ENCODE data around the gene TPRN. TPM values are rescaled to one million over a fixed set of nuclear protein-coding genes. Genes with fewer than 3 reads are reported as not detected.
A peak's percentile ranks its signal among the peaks of the same experiment; 100 is the strongest.

TPRN gene
- total RNA-seq, 2 donors from 2014 or later, result 9.0 to 19.1 TPM

DNA sequence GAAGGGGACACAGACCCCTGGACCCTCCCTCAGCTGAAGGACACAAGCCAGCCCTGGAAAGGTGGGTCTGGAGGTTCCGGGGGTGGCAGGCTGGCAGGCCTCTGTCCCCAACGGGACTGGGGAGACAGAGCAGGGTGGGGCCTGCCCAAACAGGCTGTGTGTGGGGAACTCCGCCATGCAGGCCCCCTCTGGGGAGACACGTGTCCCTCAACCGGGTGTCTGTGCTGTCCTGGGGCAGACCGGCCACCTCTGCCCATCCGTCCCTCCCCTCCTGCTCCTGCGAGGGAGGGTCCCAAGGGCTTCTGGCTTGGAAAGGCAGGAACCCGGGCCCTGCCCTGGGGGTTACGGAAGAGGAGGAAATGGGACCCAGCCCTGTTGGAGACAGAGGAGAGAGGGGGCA, 31.6 kb upstream of the TPRN start:
- Mint-ChIP-seq H3K4me1 (ENCODE audit: low read depth in 2 of 2) (peaks cover 3 to 5% of the 10 kb centered on the region in 2 donors), H3K27me3 (peaks cover 7 to 9% of the 10 kb centered on the region in 2 donors), H3K4me3 (no peak overlapping the region), H3K36me3 (no peaks in the 10 kb centered on the region), H3K27ac (no peak overlapping the region), H3K9me3 (no peaks in the 10 kb centered on the region)
- no peak for DNase-seq (ENCODE audit: low spot score)
- ATAC-seq, result no peak

DNA sequence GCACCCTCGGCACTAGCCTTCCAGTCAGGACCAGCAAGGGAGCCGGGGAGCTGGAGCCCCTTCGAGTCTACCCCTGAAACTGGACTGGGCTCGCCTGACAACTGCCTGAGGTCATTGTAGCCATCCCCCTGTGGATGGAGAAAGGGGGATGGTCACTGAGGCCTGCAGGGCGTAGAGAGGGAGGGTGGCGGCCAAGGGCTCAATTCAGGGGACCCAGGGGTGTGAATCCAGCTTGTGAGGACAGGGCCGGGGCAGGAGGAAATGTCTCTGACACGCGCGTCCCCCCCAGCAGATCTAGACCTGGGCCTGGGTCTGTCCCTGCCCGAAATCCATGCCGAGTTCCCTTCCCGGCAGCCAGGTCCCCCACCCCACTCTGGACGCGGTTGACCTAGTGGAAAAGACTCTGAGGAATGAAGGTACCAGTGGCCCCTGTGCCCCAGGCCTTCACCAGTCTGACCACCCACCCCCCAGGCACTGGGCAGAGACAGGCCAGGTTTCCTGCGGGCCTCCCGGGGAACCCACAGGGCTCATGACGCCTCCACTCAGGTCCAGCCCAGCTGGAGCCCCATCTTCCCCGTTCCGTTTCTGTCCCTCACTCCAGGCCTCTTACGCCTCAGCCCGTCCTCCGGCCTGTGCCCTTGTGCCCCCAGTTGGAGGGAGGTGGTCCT, 31.0 kb upstream of the TPRN start:
- H3K4me1 Mint-ChIP-seq (ENCODE audit: low read depth in 2 of 2), result peaks cover 3 to 5% of the 10 kb centered on the region in 2 donors
- H3K4me3 Mint-ChIP-seq, result no peak overlapping the region
- H3K27ac Mint-ChIP-seq, result no peak overlapping the region
- no peaks in the 10 kb centered on the region for H3K9me3 Mint-ChIP-seq
- no peak for ATAC-seq
- H3K36me3 Mint-ChIP-seq, result no peaks in the 10 kb centered on the region
- peaks cover 7 to 9% of the 10 kb centered on the region in 2 donors for H3K27me3 Mint-ChIP-seq
- no peak for DNase-seq (ENCODE audit: low spot score)

DNA sequence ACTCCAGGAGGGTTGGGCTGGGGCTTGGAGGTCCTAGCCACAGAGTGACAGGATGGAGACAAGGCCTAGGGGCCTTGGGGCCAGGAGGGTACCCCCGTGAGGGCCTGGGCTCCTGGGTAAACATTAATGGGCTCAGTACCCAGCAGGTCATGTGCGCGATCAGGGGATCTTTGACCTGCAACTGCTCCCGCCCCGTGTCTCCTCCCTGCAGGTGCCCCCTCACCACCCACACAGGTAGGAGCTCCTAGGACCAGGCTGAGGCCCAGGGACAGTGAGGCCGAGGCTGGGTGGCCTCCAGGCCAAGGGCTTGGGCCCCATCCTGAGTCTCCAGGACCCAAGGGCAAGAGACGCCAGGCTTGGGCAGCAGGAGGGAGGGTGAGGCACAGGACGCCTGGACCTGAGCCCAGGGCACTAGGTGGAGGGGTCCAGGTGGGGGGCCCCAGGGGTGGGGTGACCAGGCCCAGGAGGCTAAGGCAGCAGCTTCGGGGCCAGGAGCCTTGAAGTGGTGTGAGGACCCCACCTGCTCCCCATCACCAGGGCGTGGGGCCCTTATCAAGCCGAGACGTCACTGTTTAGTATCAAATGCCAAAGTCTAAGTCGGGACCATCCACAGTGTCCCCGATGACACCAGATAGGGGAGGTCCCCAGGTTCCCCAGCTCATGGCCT, 30.3 kb upstream of the TPRN start, which contains the start of gene SLC34A3:
Gene SLC34A3, plus strand, starts transcription at position 197 of the 667 bp plus-strand sequence. CDS start 802 bp downstream, outside the sequence.
- no peaks in the 10 kb centered on the region for H3K36me3 Mint-ChIP-seq
- no peak for ATAC-seq
- H3K27me3 Mint-ChIP-seq, result peaks cover 7 to 9% of the 10 kb centered on the region in 2 donors
- H3K27ac Mint-ChIP-seq, result no peak within 1 kb of the TSS
- no peaks in the 10 kb centered on the region for H3K9me3 Mint-ChIP-seq
- DNase-seq (ENCODE audit: low spot score), result no peak
- peaks cover 3 to 5% of the 10 kb centered on the region in 2 donors for H3K4me1 Mint-ChIP-seq (ENCODE audit: low read depth in 2 of 2)
- no peak within 1 kb of the TSS for H3K4me3 Mint-ChIP-seq

DNA sequence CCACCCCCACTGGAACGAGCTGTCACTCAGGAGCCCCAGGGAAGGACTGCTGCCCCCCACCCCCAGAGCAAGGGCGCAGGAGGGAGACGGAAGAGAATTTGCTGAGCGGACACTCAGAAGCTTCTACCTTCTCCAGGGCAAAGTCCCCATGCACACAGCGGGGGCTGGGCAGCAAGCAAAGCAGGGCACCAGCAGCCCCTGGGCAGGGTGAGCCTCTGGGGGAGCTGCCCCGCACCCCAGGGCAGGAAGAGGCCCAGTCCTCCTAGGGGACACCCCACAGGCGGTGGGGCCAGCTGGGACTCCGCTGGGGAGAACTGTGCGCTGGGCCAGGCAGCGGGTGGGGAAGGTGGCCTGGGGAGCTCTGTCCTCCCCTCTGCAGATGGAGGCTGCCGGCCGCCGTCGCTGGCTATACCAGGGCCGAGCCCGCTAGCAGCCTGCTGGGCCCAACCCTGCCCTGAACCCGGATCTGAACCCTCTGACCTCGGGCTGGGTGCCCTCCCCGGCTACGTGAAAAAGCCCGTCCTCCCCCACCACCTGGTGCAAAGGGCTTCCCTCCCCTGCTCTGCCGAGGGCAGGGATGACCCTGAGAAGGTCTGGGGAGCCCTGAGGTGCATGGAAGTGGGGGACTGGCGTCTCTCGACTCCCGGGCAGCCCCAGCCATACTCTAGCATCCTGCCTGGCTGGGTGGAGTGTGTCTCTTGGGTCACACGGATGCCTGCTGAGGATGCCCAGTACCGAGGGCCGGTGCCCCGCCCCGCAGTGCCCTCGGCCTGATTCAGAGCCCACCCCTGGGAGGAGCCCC, 29.6 kb upstream of the TPRN start:
- no peak overlapping the region for H3K4me3 Mint-ChIP-seq
- H3K36me3 Mint-ChIP-seq, result no peaks in the 10 kb centered on the region
- ATAC-seq (no peak), DNase-seq (ENCODE audit: low spot score) (no peak)
- H3K27me3 Mint-ChIP-seq, result peaks cover 6 to 7% of the 10 kb centered on the region in 2 donors
- no peaks in the 10 kb centered on the region for H3K9me3 Mint-ChIP-seq
- no peak overlapping the region for H3K27ac Mint-ChIP-seq
- H3K4me1 Mint-ChIP-seq (ENCODE audit: low read depth in 2 of 2), result peaks cover 3 to 5% of the 10 kb centered on the region in 2 donors

DNA sequence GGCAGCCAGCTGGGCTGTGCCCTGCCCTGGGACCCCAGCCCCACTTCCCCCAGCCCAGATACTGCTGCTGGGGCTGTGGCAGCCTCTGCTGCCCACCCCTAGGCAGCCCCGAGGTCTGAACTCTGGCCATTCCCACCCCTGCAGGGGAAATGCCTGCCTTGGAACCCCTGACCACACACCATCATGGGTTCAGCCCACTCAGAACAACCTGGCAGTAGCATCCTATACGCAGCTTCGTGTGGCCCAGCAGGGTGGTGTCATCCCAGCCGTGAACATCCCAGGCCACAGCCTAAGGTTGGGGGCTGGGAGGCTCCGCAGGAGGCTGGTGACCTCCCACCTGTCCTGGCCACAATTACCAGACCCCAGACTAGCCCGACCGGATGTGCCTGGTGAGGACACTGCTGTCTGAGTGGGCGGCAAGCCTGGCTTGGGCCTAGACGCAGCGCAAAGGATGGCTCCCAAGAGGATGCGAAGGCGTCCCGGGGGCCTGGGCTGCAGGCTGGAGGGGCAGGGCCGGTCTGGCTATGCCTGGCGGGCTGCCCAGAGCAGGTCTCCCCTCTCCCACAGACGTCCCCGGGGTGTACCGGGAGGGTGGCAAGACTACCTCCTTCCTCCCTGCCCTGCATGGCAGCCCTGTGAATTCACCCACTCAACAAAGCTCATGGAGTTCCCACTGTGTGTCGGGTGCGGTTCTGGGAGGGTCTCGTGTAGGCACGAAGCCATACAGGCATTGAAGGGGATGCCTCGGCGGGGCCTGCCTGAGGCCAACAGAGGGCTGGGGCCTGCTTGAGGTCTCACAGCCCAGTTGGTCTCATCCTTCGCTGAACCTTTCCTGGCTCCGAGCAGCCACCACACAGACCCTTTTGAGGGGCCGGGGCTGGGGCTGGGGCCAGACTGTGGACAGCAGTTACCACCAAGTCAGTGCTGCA, 28.7 kb upstream of the TPRN start:
- no peak overlapping the region for H3K27ac Mint-ChIP-seq

DNA sequence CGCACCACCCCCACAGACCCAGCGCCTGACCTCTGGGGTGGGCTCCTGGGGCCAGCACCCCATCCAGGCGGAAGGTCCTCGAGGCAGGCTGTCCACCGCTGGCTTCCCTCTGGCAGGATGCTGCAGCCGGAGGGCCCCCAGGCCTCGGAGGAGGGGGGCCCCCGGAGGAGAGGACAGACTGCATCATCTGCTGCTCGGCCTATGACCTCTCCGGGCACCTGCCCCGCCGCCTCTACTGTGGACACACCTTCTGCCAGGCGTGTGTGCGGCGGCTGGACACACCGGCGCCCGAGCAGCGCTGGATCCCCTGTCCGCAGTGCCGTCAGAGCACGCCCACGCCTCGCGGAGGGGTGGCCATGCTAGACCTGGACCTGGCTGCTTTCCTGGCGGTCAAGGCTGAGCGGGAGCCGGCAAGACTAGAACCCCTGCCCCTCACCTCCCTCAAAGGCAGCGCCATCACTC, 28.0 kb upstream of the TPRN start:
- no peak overlapping the region for H3K4me3 Mint-ChIP-seq
- peaks cover 3 to 7% of the 10 kb centered on the region in 2 donors for H3K27me3 Mint-ChIP-seq
- H3K27ac Mint-ChIP-seq, result no peak overlapping the region
- no peak for DNase-seq (ENCODE audit: low spot score)
- H3K4me1 Mint-ChIP-seq (ENCODE audit: low read depth in 2 of 2), result peaks cover 3 to 5% of the 10 kb centered on the region in 2 donors
- ATAC-seq, result no peak
- no peaks in the 10 kb centered on the region for H3K36me3 Mint-ChIP-seq
- H3K9me3 Mint-ChIP-seq, result no peaks in the 10 kb centered on the region

More for the DNA sequence above, 28.7 kb upstream of the TPRN start:
- H3K36me3 Mint-ChIP-seq, result no peaks in the 10 kb centered on the region
- ATAC-seq (no peak), DNase-seq (ENCODE audit: low spot score) (no peak)
- H3K9me3 Mint-ChIP-seq, result no peaks in the 10 kb centered on the region
- peaks cover 3 to 5% of the 10 kb centered on the region in 2 donors for H3K4me1 Mint-ChIP-seq (ENCODE audit: low read depth in 2 of 2)
- H3K4me3 Mint-ChIP-seq, result no peak overlapping the region
- H3K27me3 Mint-ChIP-seq, result peaks cover 3 to 7% of the 10 kb centered on the region in 2 donors

DNA sequence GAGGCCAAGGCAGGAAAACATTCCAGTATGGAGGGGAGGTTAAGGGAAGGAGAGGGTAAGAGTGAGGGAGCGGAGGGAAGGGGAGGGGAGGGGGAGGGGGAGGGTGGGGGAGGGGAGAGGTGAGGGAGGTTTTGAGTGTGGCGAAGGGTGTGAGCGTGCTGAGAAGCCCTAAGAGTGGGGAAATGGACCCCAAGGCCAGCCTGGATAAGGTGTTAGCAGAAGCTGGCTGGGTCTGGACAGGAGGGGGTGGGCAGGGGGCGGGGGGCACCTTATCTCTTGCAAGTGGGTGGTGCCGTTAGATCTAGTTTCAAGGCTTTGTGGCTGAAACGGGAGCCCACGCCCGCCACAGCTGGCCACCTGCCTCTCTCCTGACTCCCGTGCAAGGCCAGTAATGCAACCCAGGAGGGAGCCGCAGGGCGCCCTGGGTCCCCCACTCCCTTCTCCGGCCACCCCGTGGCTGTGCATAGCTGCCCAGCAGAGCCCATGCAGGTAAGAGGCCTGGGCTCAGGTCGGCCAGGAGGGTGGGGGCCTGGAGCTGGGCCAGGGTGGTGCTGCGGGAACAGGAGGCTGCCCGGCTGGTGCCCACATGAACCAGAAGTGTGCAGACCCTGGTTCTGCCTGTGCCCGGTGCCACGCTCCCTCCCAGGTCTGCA, 27.4 kb upstream of the TPRN start:
- Mint-ChIP-seq H3K27ac (no peak overlapping the region), H3K4me3 (no peak overlapping the region), H3K4me1 (ENCODE audit: low read depth in 2 of 2) (peaks cover 4 to 5% of the 10 kb centered on the region in 2 donors), H3K9me3 (no peaks in the 10 kb centered on the region), H3K36me3 (no peaks in the 10 kb centered on the region), H3K27me3 (peaks cover 3 to 7% of the 10 kb centered on the region in 2 donors)
- DNase-seq (ENCODE audit: low spot score), result no peak
- ATAC-seq, result no peak

DNA sequence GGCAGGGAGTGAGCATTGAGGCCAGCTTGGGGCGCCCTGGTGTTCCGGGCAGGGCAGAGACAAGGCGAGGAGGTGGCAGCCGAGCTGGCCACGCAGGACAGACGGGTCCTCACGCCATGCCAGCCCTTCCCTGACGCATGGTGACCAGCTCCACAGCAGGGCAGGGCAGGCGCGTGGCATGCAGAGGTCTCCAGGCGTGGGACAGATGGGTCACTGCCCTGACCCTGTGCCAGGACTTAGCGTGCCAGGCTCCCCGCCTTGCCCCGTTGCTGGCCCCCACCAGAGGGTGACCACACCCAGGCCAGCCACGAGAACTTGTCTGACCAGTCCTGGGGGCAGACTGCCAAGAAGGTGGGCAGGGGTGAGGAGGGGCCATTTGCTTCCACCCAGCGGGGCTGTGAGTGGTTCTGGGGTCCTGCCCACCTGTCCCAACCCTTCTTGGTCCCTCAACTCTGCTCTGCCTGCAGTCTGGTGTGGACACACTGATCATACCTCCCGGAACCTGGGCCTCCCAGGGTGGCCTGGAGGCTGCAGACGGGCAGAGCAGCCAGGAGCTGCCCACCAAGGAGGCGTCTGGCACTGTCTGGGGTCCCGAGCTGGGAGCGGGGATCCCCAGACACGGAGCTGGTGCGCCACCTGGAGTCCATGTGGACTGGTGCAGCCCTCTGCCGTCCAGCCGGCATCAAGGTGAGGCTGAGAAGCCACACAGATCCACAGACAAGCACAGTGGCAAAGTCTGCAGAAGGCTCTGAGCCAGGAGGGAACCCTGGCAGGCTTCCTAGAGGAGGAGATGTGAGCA, 26.7 kb upstream of the TPRN start, which contains the start of gene RNF224:
Gene RNF224, plus strand, starts transcription at position 449 of the 799 bp plus-strand sequence. CDS start 834 bp downstream, outside the sequence.
- DNase-seq (ENCODE audit: low spot score), result peak; percentile 78
- peaks cover 5 to 6% of the 10 kb centered on the region in 2 donors for H3K4me1 Mint-ChIP-seq (ENCODE audit: low read depth in 2 of 2)
- no peaks in the 10 kb centered on the region for H3K36me3 Mint-ChIP-seq
- H3K4me3 Mint-ChIP-seq, result no peak within 1 kb of the TSS
- H3K27me3 Mint-ChIP-seq, result peaks cover 3 to 7% of the 10 kb centered on the region in 2 donors
- no peaks in the 10 kb centered on the region for H3K9me3 Mint-ChIP-seq
- peak; percentile 26 to 34 for ATAC-seq
- no peak within 1 kb of the TSS for H3K27ac Mint-ChIP-seq

DNA sequence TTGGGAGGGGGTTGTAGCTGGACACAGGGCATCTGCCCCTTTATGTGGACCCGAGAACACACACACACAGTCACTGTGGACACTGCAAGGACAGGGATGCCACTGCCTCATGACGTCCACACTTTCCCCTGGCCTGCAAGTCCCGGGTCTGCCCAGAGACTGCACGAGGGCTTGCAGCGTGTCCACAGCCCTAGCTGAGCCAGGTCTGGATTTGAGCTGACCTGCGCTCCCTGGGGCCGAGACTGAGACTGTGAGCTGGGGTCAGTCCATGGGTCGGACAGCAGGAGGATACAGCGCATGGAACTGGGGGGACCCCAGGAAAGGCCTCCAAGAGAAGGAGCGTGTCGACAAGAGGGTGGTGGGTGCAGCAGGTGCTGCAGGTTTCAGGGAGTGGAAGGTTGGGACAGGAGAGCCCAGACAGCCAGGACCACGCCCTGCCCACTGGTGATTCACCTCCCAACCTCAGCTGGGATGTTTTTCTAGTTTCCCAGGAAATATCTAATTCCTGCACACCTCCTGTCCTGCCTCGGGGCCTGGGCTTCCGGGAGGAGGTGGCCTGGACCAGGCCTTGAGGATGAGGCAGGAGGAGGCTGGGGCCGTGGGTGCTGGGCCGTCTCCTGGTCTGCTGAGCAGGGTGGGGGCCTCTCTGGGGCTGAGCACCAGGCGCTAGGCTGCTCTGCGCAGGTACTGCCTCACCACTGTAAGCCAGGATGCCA, 26.0 kb upstream of the TPRN start:
- ATAC-seq, result no peak
- H3K36me3 Mint-ChIP-seq, result no peaks in the 10 kb centered on the region
- H3K9me3 Mint-ChIP-seq, result no peaks in the 10 kb centered on the region
- no peak overlapping the region for H3K4me3 Mint-ChIP-seq
- H3K4me1 Mint-ChIP-seq (ENCODE audit: low read depth in 2 of 2), result peaks cover 5 to 6% of the 10 kb centered on the region in 2 donors
- DNase-seq (ENCODE audit: low spot score), result no peak
- H3K27ac Mint-ChIP-seq, result no peak overlapping the region
- peaks cover 3 to 7% of the 10 kb centered on the region in 2 donors for H3K27me3 Mint-ChIP-seq

DNA sequence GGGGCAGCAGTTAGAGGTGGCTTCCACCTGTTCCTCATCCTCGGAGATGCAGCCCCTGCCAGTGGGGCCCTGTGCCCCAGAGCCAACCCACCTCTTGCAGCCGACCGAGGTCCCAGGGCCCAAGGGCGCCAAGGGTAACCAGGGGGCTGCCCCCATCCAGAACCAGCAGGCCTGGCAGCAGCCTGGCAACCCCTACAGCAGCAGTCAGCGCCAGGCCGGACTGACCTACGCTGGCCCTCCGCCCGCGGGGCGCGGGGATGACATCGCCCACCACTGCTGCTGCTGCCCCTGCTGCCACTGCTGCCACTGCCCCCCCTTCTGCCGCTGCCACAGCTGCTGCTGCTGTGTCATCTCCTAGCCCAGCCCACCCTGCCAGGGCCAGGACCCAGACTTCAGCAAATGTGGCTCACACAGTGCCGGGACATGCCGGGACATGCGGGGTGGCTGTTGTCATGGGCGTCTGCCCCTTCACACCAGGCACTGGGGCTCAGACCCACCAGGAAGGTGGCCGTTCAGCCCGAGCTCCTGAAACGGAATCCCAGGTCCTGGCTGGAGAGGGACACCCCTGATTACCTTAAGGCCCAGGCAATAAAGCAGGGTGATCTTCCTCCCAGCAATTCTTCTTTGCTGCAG, 25.3 kb upstream of the TPRN start:
- H3K36me3 Mint-ChIP-seq, result no peaks in the 10 kb centered on the region
- ATAC-seq, result no peak
- H3K4me1 Mint-ChIP-seq (ENCODE audit: low read depth in 2 of 2), result peaks cover 5 to 6% of the 10 kb centered on the region in 2 donors
- peaks cover 3 to 7% of the 10 kb centered on the region in 2 donors for H3K27me3 Mint-ChIP-seq
- H3K9me3 Mint-ChIP-seq, result no peaks in the 10 kb centered on the region
- no peak overlapping the region for H3K27ac Mint-ChIP-seq
- H3K4me3 Mint-ChIP-seq, result no peak overlapping the region
- DNase-seq (ENCODE audit: low spot score), result no peak

All from natural killer cell treated with Interleukin-12 subunit alpha and Interleukin-12 subunit beta and Interleukin-15 and Interleukin-18, amount 100 ng/mL, for 72 hours (primary cell).